HG02884 (cell line): ENCODE results near the gene E2F2.
A peak's percentile ranks its signal among the peaks of the same experiment; 100 is the strongest.
"Not testable (repeated sequence)": the region's sequence is repeated elsewhere in the genome, so short reads cannot be mapped to it uniquely, and the experiment has no call there.

Experiments
- ATAC-seq: cut with Tn5 transposase; IDR thresholded peaks from one replicate; pipeline ENCODE4 v1.9.1; 2021; ENCODE audit warnings: mild to moderate bottlenecking, moderate library complexity; ENCODE audit not compliant: unreplicated experiment

The E2F2 gene

GRCh38 chr1:23551849-23552248, 20.8 kb upstream of the E2F2 start:
- no peak for ATAC-seq

- ATAC-seq: no peak
Observed at GRCh38 chr1:23548704-23549143, 17.7 kb upstream of the E2F2 start.

- ATAC-seq: no peak
Observed at GRCh38 chr1:23546897-23547584, 16.0 kb upstream of the E2F2 start.

GRCh38 chr1:23545851-23546250, 14.8 kb upstream of the E2F2 start:
- no peak for ATAC-seq

GRCh38 chr1:23544444-23545389, 13.7 kb upstream of the E2F2 start:
- no peak for ATAC-seq

- no peak for ATAC-seq
Observed at GRCh38 chr1:23543707-23544443, 12.8 kb upstream of the E2F2 start.

GRCh38 chr1:23542940-23543339, 11.9 kb upstream of the E2F2 start:
- not testable (repeated sequence) for ATAC-seq

GRCh38 chr1:23539698-23540266, 8.7 kb upstream of the E2F2 start:
- peak; percentile 62 for ATAC-seq

- ATAC-seq: no peak
Observed at GRCh38 chr1:23537296-23537973, 6.4 kb upstream of the E2F2 start.

GRCh38 chr1:23533246-23534023, 2.4 kb upstream of the E2F2 start:
- no peak for ATAC-seq

- no peak for ATAC-seq
Observed at GRCh38 chr1:23531562-23532094, 595 bp upstream of the E2F2 start.

- no peak for ATAC-seq
Observed at GRCh38 chr1:23530087-23530746, 816 bp downstream of the E2F2 start.

GRCh38 chr1:23529146-23530086, 1.6 kb downstream of the E2F2 start:
- no peak for ATAC-seq

GRCh38 chr1:23528250-23528978, 2.6 kb downstream of the E2F2 start:
- peak; percentile 44 for ATAC-seq

- ATAC-seq: no peak
Observed at GRCh38 chr1:23527900-23528249, 3.2 kb downstream of the E2F2 start.

GRCh38 chr1:23527366-23527765, 3.7 kb downstream of the E2F2 start:
- ATAC-seq: no peak
